ENCODE measurements around the gene SPTBN5.

- TF ChIP-seq CTCF (IDR thresholded peaks at IDR 0.05): no peak
- TF ChIP-seq POLR2A (IDR thresholded peaks at IDR 0.05): no peak
These were observed 40.9 kb downstream of the SPTBN5 start for GRCh38 chr15:41852736-41853590.
